HepG2 (cell line): ENCODE data around the gene SCNM1. TPM values are rescaled to one million over a fixed set of nuclear protein-coding genes. Genes with fewer than 3 reads are reported as not detected.

Experiments
- ARNT2 ChIP-seq: sonication (generic); formaldehyde crosslinking; IDR thresholded peaks from 2 replicates; pipeline ENCODE4 v1.8.0; 2022; ENCODE audit warnings: mild to moderate bottlenecking, low read depth, missing genetic modification reagents, moderate library complexity
- CTCF ChIP-seq: sonication (generic); formaldehyde crosslinking; IDR thresholded peaks from 2 replicates; pipeline ENCODE4 v1.5.0; 2020; ENCODE audit warnings: mild to moderate bottlenecking, missing genetic modification reagents, moderate library complexity
- FLYWCH1 ChIP-seq: sonication (generic); formaldehyde crosslinking; IDR thresholded peaks from 2 replicates; pipeline ENCODE4 v1.8.1; 2023; ENCODE audit warnings: mild to moderate bottlenecking, missing genetic modification reagents
- FOXJ3 ChIP-seq: sonication (generic); formaldehyde crosslinking; IDR thresholded peaks from 2 replicates; pipeline ENCODE4 v1.4.0; 2020; ENCODE audit warnings: missing genetic modification reagents, mild to moderate bottlenecking, borderline replicate concordance
- FOXO1 ChIP-seq: sonication (generic); formaldehyde crosslinking; IDR thresholded peaks from 2 replicates; pipeline ENCODE4 v1.4.0; 2020; ENCODE audit warnings: missing genetic modification reagents
- SIN3B ChIP-seq: fragments of 150-350 bp; IDR thresholded peaks from 2 replicates; pipeline ENCODE4 v1.6.1; 2014; ENCODE audit warnings: low read length
- SMYD3 ChIP-seq: sonication (generic); formaldehyde crosslinking; IDR thresholded peaks from 2 replicates; pipeline ENCODE4 v1.8.1; 2023; ENCODE audit warnings: mild to moderate bottlenecking, missing genetic modification reagents
- SP2 ChIP-seq: sonication (generic); formaldehyde crosslinking; IDR thresholded peaks from 2 replicates; pipeline ENCODE4 v1.5.1; 2020; ENCODE audit warnings: mild to moderate bottlenecking, missing genetic modification reagents
- SRF ChIP-seq: IDR thresholded peaks from 2 replicates; pipeline ENCODE4 v1.6.1; 2011; ENCODE audit warnings: mild to moderate bottlenecking, low read depth, low read length, moderate library complexity
- SRSF9 ChIP-seq: fragments of 200-400 bp; formaldehyde crosslinking; IDR thresholded peaks from 2 replicates; pipeline ENCODE4 v1.6.1; 2018; ENCODE audit warnings: borderline replicate concordance, mild to moderate bottlenecking, low read depth, low read length; ENCODE audit not compliant: insufficient read depth, poor library complexity, severe bottlenecking
- STAG1 ChIP-seq: sonication (generic); formaldehyde crosslinking; IDR thresholded peaks from 2 replicates; pipeline ENCODE4 v1.4.0; 2020; ENCODE audit warnings: missing genetic modification reagents
- TGIF2 ChIP-seq: IDR thresholded peaks from 2 replicates; pipeline ENCODE4 v1.6.1; 2016; ENCODE audit warnings: control low read depth, missing compliant biosample characterization
- ZBTB42 ChIP-seq: sonication (generic); formaldehyde crosslinking; IDR thresholded peaks from 2 replicates; pipeline ENCODE4 v1.5.0; 2020; ENCODE audit warnings: mild to moderate bottlenecking, missing genetic modification reagents
- ZBTB46 ChIP-seq: sonication (generic); formaldehyde crosslinking; IDR thresholded peaks from 2 replicates; pipeline ENCODE4 v1.4.0; 2020; ENCODE audit warnings: mild to moderate bottlenecking, missing genetic modification reagents, borderline replicate concordance
- ZFP36 ChIP-seq: fragments of 150-350 bp; IDR thresholded peaks from 2 replicates; pipeline ENCODE4 v1.6.1; 2018; ENCODE audit warnings: borderline replicate concordance, low read length, low read depth; ENCODE audit not compliant: partially characterized antibody
- ZNF552 ChIP-seq: sonication (generic); formaldehyde crosslinking; IDR thresholded peaks from 2 replicates; pipeline ENCODE4 v1.9.0; 2022; ENCODE audit warnings: missing genetic modification reagents, mild to moderate bottlenecking, borderline replicate concordance
- ZNF563 ChIP-seq: sonication (generic); formaldehyde crosslinking; IDR thresholded peaks from 2 replicates; pipeline ENCODE4 v1.8.0; 2022; ENCODE audit warnings: mild to moderate bottlenecking, moderate library complexity, missing genetic modification reagents
- ZNF670 ChIP-seq: sonication (generic); formaldehyde crosslinking; IDR thresholded peaks from 2 replicates; pipeline ENCODE4 v1.8.0; 2022; ENCODE audit warnings: mild to moderate bottlenecking, missing genetic modification reagents, borderline replicate concordance
- ZSCAN12 ChIP-seq: sonication (generic); formaldehyde crosslinking; IDR thresholded peaks from 2 replicates; pipeline ENCODE4 v1.9.0; 2021; ENCODE audit warnings: mild to moderate bottlenecking, missing genetic modification reagents
- polyA plus RNA-seq, 8 experiments: library from polyadenylated mRNA; depleted of rRNA in 3 of 8; stranded (reverse) in 7 of 8; unstranded in 1 of 8; fragments of >200 nt; fragmentation: Illumina TruSeq in 4 of 8; extraction: Trizol in 4 of 8; gene quantifications; 2 replicates each; pipeline versions ENCODE4 v1.2.1 to v1.2.3, GENCODE V29; 2011 to 2016; ENCODE audit warnings: low read depth in 4 of 8, missing spikeins in 1 of 8, mixed read lengths in 1 of 8; ENCODE audit not compliant: insufficient read depth in 1 of 8
- total RNA-seq, 5 experiments: library from RNA; depleted of rRNA; stranded (reverse); fragments of >200 nt; fragmentation: Illumina TruSeq; extraction: Trizol; gene quantifications; 2 replicates each; pipeline ENCODE4 v1.2.3, GENCODE V29; 2016; ENCODE audit warnings: low read depth in 1 of 5
- TF ChIP-seq, protein P1 (sequence below): sonication (generic); formaldehyde crosslinking; IDR thresholded peaks from 2 replicates; pipeline ENCODE4 v1.5.1; 2020; ENCODE audit warnings: mild to moderate bottlenecking, moderate library complexity, missing genetic modification reagents
- TF ChIP-seq, protein P2 (sequence below), 2 experiments: sonication (generic) in 1 of 2; formaldehyde crosslinking in 1 of 2; IDR thresholded peaks; 2 replicates each; pipeline versions ENCODE4 v1.5.1 to v1.6.1; 2011 to 2020; ENCODE audit warnings: borderline replicate concordance in 1 of 2, low read depth in 1 of 2, low read length in 1 of 2, mild to moderate bottlenecking in 1 of 2, missing genetic modification reagents in 1 of 2, moderate library complexity in 1 of 2

Gene SCNM1
- total and polyA plus RNA-seq, 2 of the 13 experiments (the other 11 are each of a cell fraction or from before 2014, with no cell fraction given): 16.3 to 31.5 TPM

DNA sequence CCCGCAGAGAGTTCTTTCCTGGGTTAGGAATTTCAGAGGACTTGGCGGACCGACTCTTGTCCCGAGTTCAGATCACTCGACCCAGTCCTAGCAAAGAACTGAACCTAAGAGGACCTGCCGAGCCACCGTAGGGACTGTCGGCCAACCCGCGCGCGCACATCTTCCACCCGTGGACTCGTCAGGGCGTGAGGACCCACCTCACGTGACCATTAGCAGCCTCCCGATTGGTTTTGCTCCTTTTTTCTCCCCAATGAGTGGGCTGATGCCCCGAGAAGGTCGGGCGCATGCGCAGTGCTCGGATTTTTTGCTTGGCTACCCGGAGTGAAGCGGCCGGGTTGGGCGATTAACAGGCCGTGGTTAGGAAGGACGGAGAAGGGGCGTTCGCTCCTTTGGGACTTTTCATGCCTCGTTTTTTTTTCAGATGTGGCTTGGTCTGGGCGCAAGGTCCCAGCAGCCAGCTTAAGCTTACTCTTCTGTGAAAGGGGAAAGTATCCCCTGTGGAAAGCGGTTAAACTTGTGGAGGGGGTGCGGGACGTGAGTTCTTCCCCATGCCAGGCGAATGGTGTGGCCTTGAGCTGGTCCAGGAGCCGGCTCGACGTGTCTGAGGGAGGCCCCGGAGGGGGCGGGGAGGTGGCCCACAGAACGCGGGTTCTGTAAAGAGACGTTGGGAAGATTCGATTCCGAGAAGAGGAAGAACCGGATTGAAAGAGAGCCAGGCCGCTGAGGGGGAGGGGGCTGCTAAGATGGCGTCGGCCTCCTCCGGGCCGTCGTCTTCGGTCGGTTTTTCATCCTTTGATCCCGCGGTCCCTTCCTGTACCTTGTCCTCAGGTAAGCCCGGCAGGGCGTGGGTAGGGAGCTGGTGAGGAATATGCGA, 32.5 kb downstream of the SCNM1 start, which contains the start of gene PIP5K1A (continued):
- TF ChIP-seq ZBTB46 (CRISPR knock-in tag) (no peak), ZNF552 (CRISPR knock-in tag) (no peak), ARNT2 (no peak), ZNF670 (no peak), CTCF (CRISPR knock-in tag) (no peak), FOXO1 (no peak), FLYWCH1 (CRISPR knock-in tag) (no peak), ZNF563 (CRISPR knock-in tag) (0 out of 2 replicates have a peak, but pooled peaks have one; percentile 53), TGIF2 (CRISPR knock-in tag) (peak; percentile 15; the same call in 1 of the 2 replicates), ZFP36 (no peak), ZBTB42 (CRISPR knock-in tag) (no peak), FOXJ3 (CRISPR knock-in tag) (no peak), SRSF9 (no peak), ZSCAN12 (CRISPR knock-in tag) (no peak), SIN3B (no peak), SMYD3 (CRISPR knock-in tag) (no peak), SRF (no peak), STAG1 (CRISPR knock-in tag) (no peak), SP2 (CRISPR knock-in tag) (peak; percentile 37; the same call in 1 of the 2 replicates)
- TF ChIP-seq, protein P1, sequence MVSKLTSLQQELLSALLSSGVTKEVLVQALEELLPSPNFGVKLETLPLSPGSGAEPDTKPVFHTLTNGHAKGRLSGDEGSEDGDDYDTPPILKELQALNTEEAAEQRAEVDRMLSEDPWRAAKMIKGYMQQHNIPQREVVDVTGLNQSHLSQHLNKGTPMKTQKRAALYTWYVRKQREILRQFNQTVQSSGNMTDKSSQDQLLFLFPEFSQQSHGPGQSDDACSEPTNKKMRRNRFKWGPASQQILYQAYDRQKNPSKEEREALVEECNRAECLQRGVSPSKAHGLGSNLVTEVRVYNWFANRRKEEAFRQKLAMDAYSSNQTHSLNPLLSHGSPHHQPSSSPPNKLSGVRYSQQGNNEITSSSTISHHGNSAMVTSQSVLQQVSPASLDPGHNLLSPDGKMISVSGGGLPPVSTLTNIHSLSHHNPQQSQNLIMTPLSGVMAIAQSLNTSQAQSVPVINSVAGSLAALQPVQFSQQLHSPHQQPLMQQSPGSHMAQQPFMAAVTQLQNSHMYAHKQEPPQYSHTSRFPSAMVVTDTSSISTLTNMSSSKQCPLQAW (CRISPR knock-in tag): 0 out of 2 replicates have a peak, but pooled peaks have one; percentile 9
- TF ChIP-seq, protein P2, sequence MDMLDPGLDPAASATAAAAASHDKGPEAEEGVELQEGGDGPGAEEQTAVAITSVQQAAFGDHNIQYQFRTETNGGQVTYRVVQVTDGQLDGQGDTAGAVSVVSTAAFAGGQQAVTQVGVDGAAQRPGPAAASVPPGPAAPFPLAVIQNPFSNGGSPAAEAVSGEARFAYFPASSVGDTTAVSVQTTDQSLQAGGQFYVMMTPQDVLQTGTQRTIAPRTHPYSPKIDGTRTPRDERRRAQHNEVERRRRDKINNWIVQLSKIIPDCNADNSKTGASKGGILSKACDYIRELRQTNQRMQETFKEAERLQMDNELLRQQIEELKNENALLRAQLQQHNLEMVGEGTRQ (IDR thresholded peaks at IDR 0.05; ENCODE audit: low read depth, low read length): peak; percentile 98
- TF ChIP-seq, protein P2 (CRISPR knock-in tag; IDR thresholded peaks at IDR 0.05; ENCODE audit: borderline replicate concordance): peak; percentile 99
